WI38 (cell line): ENCODE data around the gene METTL14.

Experiments
- H3K4me3 ChIP-seq: 2 replicates; pipeline ENCODE4 v1.5.1; 2011; ENCODE audit warnings: low read depth, mild to moderate bottlenecking, control low read depth, low read length
- CTCF ChIP-seq: IDR thresholded peaks from 2 replicates; pipeline ENCODE4 v1.5.1; 2012; ENCODE audit warnings: low read depth, mild to moderate bottlenecking, control low read depth, low read length

METTL14 gene

GRCh38 chr4:118703118-118703517 is 17.9 kb downstream of the METTL14 start:
- TF ChIP-seq CTCF, result no peak
- no peak overlapping the region for H3K4me3 ChIP-seq

GRCh38 chr4:118711052-118711451 is 25.9 kb downstream of the METTL14 start:
- TF ChIP-seq CTCF, result no peak
- no peak overlapping the region for H3K4me3 ChIP-seq

GRCh38 chr4:118712872-118713271 is 27.7 kb downstream of the METTL14 start:
- H3K4me3 ChIP-seq, result no peak overlapping the region
- TF ChIP-seq CTCF, result no peak

- no peak overlapping the region for H3K4me3 ChIP-seq
- TF ChIP-seq CTCF, result no peak
Observed at GRCh38 chr4:118714682-118715081, 29.5 kb downstream of the METTL14 start.

GRCh38 chr4:118716304-118716703 is 31.1 kb downstream of the METTL14 start:
- TF ChIP-seq CTCF, result no peak
- H3K4me3 ChIP-seq, result no peak overlapping the region

- TF ChIP-seq CTCF, result no peak
- no peak overlapping the region for H3K4me3 ChIP-seq
Observed at GRCh38 chr4:118718511-118719170, 33.4 kb downstream of the METTL14 start.

- TF ChIP-seq CTCF, result no peak
- H3K4me3 ChIP-seq, result no peak overlapping the region
Observed at GRCh38 chr4:118721752-118722151, 36.6 kb downstream of the METTL14 start.
